Colonic mucosa (tissue), 4 donors: ENCODE results near the gene CLEC7A. TPM values are rescaled to one million over a fixed set of nuclear protein-coding genes. Genes with fewer than 3 reads are reported as not detected.

ENCODE experiments used
- DNase-seq: peaks from one replicate; pipeline ENCODE4 v3.0.0-alpha.2; 2020
- H3K27ac ChIP-seq: fragments of 200-600 bp; one replicate; pipeline ENCODE4 v1.8.0; 2021
- H3K27me3 ChIP-seq: fragments of 200-600 bp; one replicate; pipeline ENCODE4 v1.8.0; 2021
- H3K36me3 ChIP-seq: fragments of 200-600 bp; one replicate; pipeline ENCODE4 v1.8.0; 2021
- H3K4me1 ChIP-seq: fragments of 200-600 bp; one replicate; pipeline ENCODE4 v1.8.0; 2021; ENCODE audit warnings: mild to moderate bottlenecking
- H3K4me3 ChIP-seq: fragments of 200-600 bp; one replicate; pipeline ENCODE4 v1.8.0; 2021
- H3K9ac ChIP-seq, 2 donors: one replicate each; pipeline ENCODE4 v1.7.0; 2013; ENCODE audit warnings: control low read depth in 2 of 2, low read depth in 2 of 2, low read length in 2 of 2
- H3K9me3 ChIP-seq: fragments of 200-600 bp; one replicate; pipeline ENCODE4 v1.8.0; 2021
- CTCF ChIP-seq: fragments of 200-600 bp; IDR thresholded peaks from one replicate; pipeline ENCODE4 v1.8.0; 2022; ENCODE audit warnings: antibody characterized with exemption, mild to moderate bottlenecking
- intact Hi-C: fragments of 100-400 bp; cut with DNase I; formaldehyde crosslinking; loops from one replicate; pipeline ENCODE4 v1.14.1; 2022
- total RNA-seq, 2 donors: library from RNA; stranded (reverse); fragmentation: NEBNext Ultra II Directional in 1 of 2; extraction: Animal tissue kit (Norgen Biotek cat#: 25700) in 1 of 2; gene quantifications; one replicate each; pipeline ENCODE4 v1.2.1, GENCODE V29; 2021
- donor health status: healthy.
- donor health status: DM: no; HTN: no; CAD: no.
- donor health status: DM: no; HTN: no; CAD: no.

CLEC7A gene
- total RNA-seq, 2 donors from 2014 or later: 1.1 to 6.8 TPM

GRCh38 chr12:10163084-10163483, 33.1 kb upstream of the CLEC7A start:
- no peak for DNase-seq
- no peak overlapping the region for H3K9ac ChIP-seq
- H3K4me3 ChIP-seq: no peak overlapping the region
- no peaks in the 10 kb centered on the region for H3K4me1 ChIP-seq
- H3K27ac ChIP-seq: no peak overlapping the region
- TF ChIP-seq CTCF: no peak
- no peaks in the 10 kb centered on the region for H3K9me3 ChIP-seq
- H3K27me3 ChIP-seq: no peaks in the 10 kb centered on the region
- intact Hi-C loops: no loop called here
- H3K36me3 ChIP-seq: no peaks in the 10 kb centered on the region

GRCh38 chr12:10160617-10161385, 30.8 kb upstream of the CLEC7A start:
- Histone ChIP-seq H3K9ac (no peak overlapping the region), H3K27ac (no peak overlapping the region), H3K4me1 (no peaks in the 10 kb centered on the region), H3K27me3 (no peaks in the 10 kb centered on the region), H3K9me3 (no peaks in the 10 kb centered on the region), H3K36me3 (no peaks in the 10 kb centered on the region), H3K4me3 (no peak overlapping the region)
- no peak for DNase-seq
- intact Hi-C loops: no loop called here
- no peak for TF ChIP-seq CTCF

- Histone ChIP-seq H3K36me3 (no peaks in the 10 kb centered on the region), H3K9me3 (no peaks in the 10 kb centered on the region), H3K27ac (no peak overlapping the region), H3K9ac (no peak overlapping the region), H3K4me3 (no peak overlapping the region), H3K27me3 (no peaks in the 10 kb centered on the region), H3K4me1 (no peaks in the 10 kb centered on the region)
- intact Hi-C loops: no loop called here
- no peak for TF ChIP-seq CTCF
- DNase-seq: no peak
Observed at GRCh38 chr12:10159280-10159679, 29.3 kb upstream of the CLEC7A start.

DNA sequence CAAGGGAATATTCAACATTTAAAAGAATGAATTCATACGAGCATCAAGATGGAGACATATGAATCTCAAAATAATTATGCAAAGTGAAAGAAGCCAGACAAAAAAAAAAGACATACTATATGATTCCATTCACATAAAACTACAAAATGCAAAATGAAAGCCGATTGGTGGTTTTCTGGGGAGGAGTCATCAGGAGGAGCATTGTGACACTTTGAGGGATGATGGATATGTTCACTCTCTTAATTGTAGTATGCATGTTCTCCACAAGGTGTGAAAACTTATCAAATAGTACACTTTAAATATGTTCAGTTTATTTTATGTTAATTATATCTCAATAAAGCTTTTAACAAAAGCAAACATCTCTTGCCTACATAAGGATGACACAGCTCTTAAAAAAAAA, 28.4 kb upstream of the CLEC7A start:
- Histone ChIP-seq H3K9ac (no peak overlapping the region), H3K27ac (no peak overlapping the region), H3K4me1 (no peaks in the 10 kb centered on the region), H3K4me3 (no peak overlapping the region), H3K36me3 (no peaks in the 10 kb centered on the region), H3K9me3 (no peaks in the 10 kb centered on the region), H3K27me3 (no peaks in the 10 kb centered on the region)
- no peak for TF ChIP-seq CTCF
- DNase-seq: no peak
- intact Hi-C loops: no loop called here

DNA sequence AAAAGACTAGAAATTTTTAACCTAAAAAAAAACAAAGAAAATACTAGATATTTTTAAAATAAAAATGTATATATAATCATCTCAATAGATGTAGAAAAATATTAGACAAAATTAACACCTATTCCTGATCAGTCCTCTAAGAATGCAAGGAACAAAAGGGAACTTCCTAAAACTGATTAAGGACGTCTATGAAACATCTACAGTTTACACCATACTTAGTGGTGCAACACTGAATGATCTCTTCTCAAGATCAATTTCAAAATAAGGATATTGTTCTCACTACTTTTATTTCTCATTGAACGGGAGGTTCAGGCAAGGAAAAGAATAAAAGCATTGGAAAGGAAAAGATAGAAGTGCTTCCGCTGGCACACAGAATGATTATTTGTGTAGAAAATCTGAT, 26.0 kb upstream of the CLEC7A start:
- Histone ChIP-seq H3K9me3 (no peaks in the 10 kb centered on the region), H3K36me3 (no peaks in the 10 kb centered on the region), H3K27me3 (no peaks in the 10 kb centered on the region), H3K4me3 (no peak overlapping the region), H3K27ac (no peak overlapping the region), H3K9ac (no peak overlapping the region), H3K4me1 (no peaks in the 10 kb centered on the region)
- intact Hi-C loops: no loop called here
- TF ChIP-seq CTCF: no peak
- no peak for DNase-seq
